DMS79 (cell line): ENCODE measurements around the gene JAK2.
"Not testable (repeated sequence)": the region's sequence is repeated elsewhere in the genome, so short reads cannot be mapped to it uniquely, and the experiment has no call there.

ENCODE experiments used
- DNase-seq: peaks from one replicate; lab custom pipeline; 2025; lab: John Stamatoyannopoulos, UW

The JAK2 gene

GRCh38 chr9:4980086-4980727 is 4.9 kb upstream of the JAK2 start:
- no peak for DNase-seq

- DNase-seq = no peak
Measured at GRCh38 chr9:4982721-4983482, 2.2 kb upstream of the JAK2 start.

GRCh38 chr9:4983601-4984165 is 1.4 kb upstream of the JAK2 start:
- no peak for DNase-seq

- no peak for DNase-seq
Measured at GRCh38 chr9:4984171-4984620, 876 bp upstream of the JAK2 start.

GRCh38 chr9:4985386-4986266 is 554 bp downstream of the JAK2 start:
- DNase-seq = peak; percentile 3

GRCh38 chr9:4986296-4986695 is 1.2 kb downstream of the JAK2 start:
- no peak for DNase-seq

- DNase-seq = no peak
Measured at GRCh38 chr9:4986783-4987182, 1.7 kb downstream of the JAK2 start.

- DNase-seq = peak; percentile 32
Measured at GRCh38 chr9:4987961-4988421, 2.9 kb downstream of the JAK2 start.

- DNase-seq = no peak
Measured at GRCh38 chr9:4992872-4993271, 7.8 kb downstream of the JAK2 start.

GRCh38 chr9:4994166-4994890 is 9.3 kb downstream of the JAK2 start:
- DNase-seq = no peak

- DNase-seq = no peak
Measured at GRCh38 chr9:4997196-4997595, 12.1 kb downstream of the JAK2 start.

- no peak for DNase-seq
Measured at GRCh38 chr9:4997631-4998030, 12.6 kb downstream of the JAK2 start.

GRCh38 chr9:5002811-5003210 is 17.7 kb downstream of the JAK2 start:
- no peak for DNase-seq

GRCh38 chr9:5004481-5004880 is 19.4 kb downstream of the JAK2 start:
- no peak for DNase-seq

GRCh38 chr9:5008202-5008601 is 23.1 kb downstream of the JAK2 start:
- DNase-seq = no peak

GRCh38 chr9:5013374-5013773 is 28.3 kb downstream of the JAK2 start:
- DNase-seq = no peak

- DNase-seq = no peak
Measured at GRCh38 chr9:5015934-5016333, 30.9 kb downstream of the JAK2 start.

- DNase-seq = no peak
Measured at GRCh38 chr9:5025416-5025815, 40.3 kb downstream of the JAK2 start.

- DNase-seq = not testable (repeated sequence)
Measured at GRCh38 chr9:5031941-5032340, 46.9 kb downstream of the JAK2 start.

GRCh38 chr9:5040730-5041389 is 55.8 kb downstream of the JAK2 start:
- DNase-seq = no peak
